Coronary artery (tissue), 2 donors: ENCODE results near the gene GCSAM.

Source experiments
- DNase-seq: peaks from one replicate; pipeline ENCODE4 v3.0.0-alpha.2; 2017; ENCODE audit warnings: low spot score
- H3K27ac ChIP-seq, 2 donors: fragments of 200-600 bp; sonication (generic); one replicate each; pipeline ENCODE4 v1.5.1; 2016 to 2019
- H3K4me3 ChIP-seq: fragments of 200-600 bp; sonication (generic); 2 replicates; pipeline ENCODE4 v1.5.1; 2016; ENCODE audit warnings: mild to moderate bottlenecking, moderate library complexity
- CTCF ChIP-seq: fragments of 200-600 bp; sonication (generic); IDR thresholded peaks from one replicate; pipeline ENCODE4 v1.5.1; 2019; ENCODE audit warnings: antibody characterized with exemption

Gene GCSAM

GRCh38 chr3:112122870-112123269 is 10.2 kb downstream of the GCSAM start:
- Histone ChIP-seq H3K27ac (no peak overlapping the region), H3K4me3 (no peak overlapping the region)
- no peak for TF ChIP-seq CTCF
- DNase-seq: no peak

- Histone ChIP-seq H3K4me3 (no peak overlapping the region), H3K27ac (no peak overlapping the region)
- DNase-seq: no peak
- no peak for TF ChIP-seq CTCF
Measured at GRCh38 chr3:112121577-112122547, 11.2 kb downstream of the GCSAM start.

GRCh38 chr3:112119962-112120836 is 12.8 kb downstream of the GCSAM start:
- no peak for DNase-seq
- H3K4me3 ChIP-seq: no peak overlapping the region
- H3K27ac ChIP-seq: no peak overlapping the region
- no peak for TF ChIP-seq CTCF

DNA sequence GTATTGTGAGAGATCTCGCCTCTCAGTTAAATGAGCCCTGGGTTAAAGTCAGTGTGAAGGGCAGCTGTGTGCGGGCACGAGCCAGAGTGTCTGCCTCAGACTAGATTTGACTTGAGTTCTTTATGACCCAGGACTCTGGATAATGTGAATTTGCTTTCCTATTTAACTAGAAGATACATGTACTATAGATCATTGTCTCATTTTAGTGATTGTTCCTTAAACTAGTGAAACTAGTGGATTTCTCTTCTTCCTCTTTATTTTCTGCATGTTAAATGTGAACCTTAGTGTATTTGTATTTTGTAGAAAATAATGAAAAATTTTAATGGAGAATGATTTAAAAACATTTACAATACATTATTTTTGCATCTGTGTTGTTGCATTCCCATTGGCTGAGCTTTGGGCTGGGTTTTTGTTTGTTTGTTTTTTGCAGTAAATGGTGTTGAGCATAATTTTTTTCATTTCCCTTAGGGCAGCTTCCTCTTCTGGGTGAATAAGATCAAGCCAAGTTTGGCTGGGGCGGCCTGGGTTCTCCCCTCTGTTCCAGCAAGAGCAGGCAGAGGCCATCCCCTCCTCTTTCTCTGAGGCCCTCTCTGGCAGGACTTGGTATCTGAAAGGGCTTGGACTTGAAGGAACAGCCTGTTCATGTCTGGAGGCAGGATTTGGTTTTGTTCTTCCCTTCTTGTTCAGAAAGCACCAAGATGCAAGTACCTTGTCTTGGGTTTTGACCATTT is 15.0 kb downstream of the GCSAM start:
- no peak overlapping the region for H3K27ac ChIP-seq
- no peak for DNase-seq

DNA sequence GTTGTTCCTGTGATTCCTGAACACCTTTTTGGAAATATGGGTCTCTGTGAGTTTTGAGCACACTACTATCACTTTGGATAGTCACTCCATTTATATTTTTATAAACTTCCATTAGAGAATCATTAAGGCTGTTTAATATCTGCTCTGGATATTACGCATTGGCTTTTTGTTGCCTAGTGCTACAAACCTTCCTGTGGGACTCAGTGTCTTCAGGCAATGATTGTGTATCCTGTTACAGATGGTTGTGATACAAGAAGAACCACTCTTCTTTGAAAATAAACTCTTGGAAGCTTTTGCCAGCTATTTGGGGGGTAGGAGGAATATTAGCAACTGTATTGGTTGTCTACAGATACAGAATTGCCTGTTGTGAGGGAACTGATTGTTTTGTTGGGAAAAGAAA is 15.6 kb downstream of the GCSAM start:
- H3K27ac ChIP-seq: no peak overlapping the region
- DNase-seq: no peak

More for the DNA sequence above, 15.0 kb downstream of the GCSAM start:
- no peak for TF ChIP-seq CTCF
- no peak overlapping the region for H3K4me3 ChIP-seq

More for the DNA sequence above, 15.6 kb downstream of the GCSAM start:
- no peak for TF ChIP-seq CTCF
- H3K4me3 ChIP-seq: no peak overlapping the region
